Skin of body (tissue), 2 donors: Measurements from ENCODE around the gene SPATA20. TPM values are rescaled to one million over a fixed set of nuclear protein-coding genes. Genes with fewer than 3 reads are reported as not detected.

Source experiments
- DNase-seq: peaks from one replicate; lab custom pipeline; 2025; lab: John Stamatoyannopoulos, UW
- total RNA-seq: library from RNA; depleted of rRNA; stranded (reverse); fragments of >200 nt; gene quantifications from one replicate; pipeline ENCODE4 v1.2.3, GENCODE V29; 2014

SPATA20 gene
- total RNA-seq, 1 donor from 2014 or later = 19.3 TPM

DNA sequence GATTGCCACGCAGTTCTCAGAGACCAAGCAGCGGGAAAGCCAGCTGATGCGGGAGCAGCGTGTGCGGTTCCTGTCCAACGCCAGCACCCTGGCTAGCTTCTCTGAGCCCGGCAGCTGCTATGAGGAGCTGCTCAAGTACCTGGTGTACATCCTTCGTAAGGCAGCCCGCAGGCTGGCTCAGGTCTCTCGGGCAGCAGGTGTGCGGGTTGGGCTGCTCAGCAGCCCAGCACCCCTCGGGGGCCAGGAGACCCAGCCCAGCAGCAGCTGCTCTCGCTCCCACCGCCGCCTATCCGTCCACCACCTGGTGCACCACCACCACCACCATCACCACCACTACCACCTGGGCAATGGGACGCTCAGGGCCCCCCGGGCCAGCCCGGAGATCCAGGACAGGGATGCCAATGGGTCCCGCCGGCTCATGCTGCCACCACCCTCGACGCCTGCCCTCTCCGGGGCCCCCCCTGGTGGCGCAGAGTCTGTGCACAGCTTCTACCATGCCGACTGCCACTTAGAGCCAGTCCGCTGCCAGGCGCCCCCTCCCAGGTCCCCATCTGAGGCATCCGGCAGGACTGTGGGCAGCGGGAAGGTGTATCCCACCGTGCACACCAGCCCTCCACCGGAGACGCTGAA lies 28.7 kb downstream of the SPATA20 start:
- no peak for DNase-seq

DNA sequence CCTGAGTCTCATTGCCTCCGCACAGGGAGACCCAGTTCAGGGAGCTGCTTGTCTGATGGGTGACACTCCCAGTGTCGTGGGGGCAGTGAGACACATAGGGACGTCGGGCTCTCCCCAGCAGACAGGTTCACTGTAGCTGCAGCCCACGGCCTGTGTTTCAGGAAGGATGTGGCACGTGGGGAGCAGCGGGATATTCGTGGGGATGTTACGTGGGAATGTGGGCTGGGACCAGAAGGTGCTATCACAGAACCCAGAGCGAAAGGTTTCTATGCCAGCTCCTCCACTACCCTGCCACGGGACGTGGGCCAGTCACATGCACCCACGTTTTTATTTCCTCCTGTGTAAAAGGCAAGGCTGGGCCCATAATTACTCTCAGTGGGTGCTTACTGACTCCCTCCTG lies 29.9 kb downstream of the SPATA20 start:
- DNase-seq = no peak

GRCh38 chr17:50577451-50577954 lies 30.5 kb downstream of the SPATA20 start:
- no peak for DNase-seq

GRCh38 chr17:50578173-50578572 lies 31.2 kb downstream of the SPATA20 start:
- DNase-seq = no peak

GRCh38 chr17:50579399-50579798 lies 32.4 kb downstream of the SPATA20 start:
- DNase-seq = no peak

- no peak for DNase-seq
Observed at GRCh38 chr17:50580646-50581045, 33.7 kb downstream of the SPATA20 start.

- no peak for DNase-seq
Observed at GRCh38 chr17:50581316-50581715, 34.3 kb downstream of the SPATA20 start.

- no peak for DNase-seq
Observed at GRCh38 chr17:50582741-50583140, 35.8 kb downstream of the SPATA20 start.

- DNase-seq = no peak
Observed at GRCh38 chr17:50583641-50584040, 36.7 kb downstream of the SPATA20 start.

- no peak for DNase-seq
Observed at GRCh38 chr17:50584116-50584515, 37.1 kb downstream of the SPATA20 start.

- DNase-seq = no peak
Observed at GRCh38 chr17:50584749-50585148, 37.8 kb downstream of the SPATA20 start.

DNA sequence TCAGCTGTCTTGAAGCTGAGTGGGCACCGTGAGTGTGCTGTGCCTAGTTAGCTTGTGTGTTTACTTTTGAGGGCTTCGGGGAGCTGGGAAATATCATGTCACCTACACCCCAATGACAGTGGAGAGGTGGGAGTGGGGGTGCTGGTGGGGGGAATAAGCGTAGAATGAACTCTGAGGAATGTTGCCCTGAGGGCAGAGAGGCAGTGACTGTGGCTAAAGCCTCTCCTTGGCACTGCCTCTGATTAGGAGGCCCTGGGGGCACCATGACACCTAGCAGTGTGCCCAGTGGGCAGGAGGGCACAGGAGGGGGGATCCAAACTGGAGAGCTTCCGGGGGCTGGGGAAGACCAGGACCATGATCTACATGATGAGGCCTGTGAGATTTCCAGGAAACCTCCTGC lies 38.4 kb downstream of the SPATA20 start:
- DNase-seq = no peak

- no peak for DNase-seq
Observed at GRCh38 chr17:50585891-50586290, 38.9 kb downstream of the SPATA20 start.

DNA sequence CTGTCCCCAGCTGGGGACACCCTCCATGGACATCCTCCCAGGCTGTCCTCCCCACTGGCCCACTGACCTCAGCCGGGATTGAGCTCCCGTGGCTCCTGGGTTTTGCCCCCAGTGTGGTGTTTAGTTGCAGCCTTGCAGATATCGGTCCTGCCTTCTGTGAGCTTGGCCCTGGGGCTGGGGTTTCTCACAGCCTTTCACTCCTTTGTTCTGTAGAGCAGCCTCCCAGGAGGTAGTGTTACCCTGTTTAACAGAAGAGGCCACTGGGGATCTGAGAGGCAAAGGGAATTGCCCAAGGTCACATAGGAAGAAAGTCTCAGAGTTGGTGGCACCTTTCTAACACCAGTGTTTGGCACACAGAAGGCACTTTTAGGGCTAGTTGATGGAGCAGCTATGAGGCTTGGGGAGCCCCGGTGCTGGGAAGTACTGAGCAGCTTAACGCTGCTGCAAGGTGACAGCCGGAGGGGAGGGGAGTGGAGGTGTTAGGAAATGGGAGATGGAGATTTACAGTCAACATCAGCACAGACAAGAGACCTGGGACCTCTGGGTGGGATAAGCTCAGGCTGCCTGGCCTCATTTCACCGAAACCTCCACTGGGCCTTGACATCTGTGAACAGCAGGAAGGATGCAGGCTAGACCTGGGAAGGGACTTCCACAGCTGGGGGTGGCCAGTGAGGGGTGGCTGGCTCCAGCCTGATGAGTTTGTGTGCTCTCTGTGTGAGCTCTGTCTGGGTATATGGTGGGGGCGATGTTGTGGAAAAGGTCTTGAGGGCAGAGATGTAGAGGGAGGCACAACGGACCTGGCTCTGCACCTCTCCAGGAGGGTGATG lies 39.7 kb downstream of the SPATA20 start:
- DNase-seq = no peak

GRCh38 chr17:50587571-50587970 lies 40.6 kb downstream of the SPATA20 start:
- DNase-seq = no peak

- no peak for DNase-seq
Observed at GRCh38 chr17:50588391-50589049, 41.5 kb downstream of the SPATA20 start.

DNA sequence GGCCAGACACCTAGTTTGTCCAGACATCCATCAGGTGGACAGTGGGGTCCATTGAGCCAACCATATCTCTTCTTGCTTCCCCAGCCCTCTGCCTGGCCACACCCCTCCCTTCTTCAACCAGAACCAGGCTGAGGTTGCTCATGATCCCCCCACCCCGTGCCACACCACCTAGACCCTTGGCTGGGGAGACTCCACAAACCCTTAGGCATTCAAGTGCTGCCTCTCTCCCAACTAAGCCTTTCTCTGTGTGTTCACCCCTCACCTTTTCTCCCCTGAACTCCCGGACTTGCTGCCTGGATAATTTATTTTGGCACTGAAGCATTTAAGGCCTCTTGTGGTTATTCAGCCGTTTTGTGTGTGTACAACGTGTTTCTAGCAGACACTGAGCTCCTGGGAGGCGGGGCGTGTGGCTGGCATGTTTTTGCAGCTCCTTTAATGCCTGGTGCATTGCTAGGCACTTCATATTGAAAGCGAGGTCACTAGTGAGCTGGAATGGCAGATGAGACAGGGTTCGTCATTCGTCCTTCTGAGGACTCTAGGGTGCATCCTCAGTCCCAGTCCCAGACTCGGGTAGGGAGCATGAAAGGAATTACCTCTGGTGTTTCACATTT lies 42.2 kb downstream of the SPATA20 start:
- DNase-seq = no peak

- no peak for DNase-seq
Observed at GRCh38 chr17:50590946-50591737, 44.2 kb downstream of the SPATA20 start.

DNA sequence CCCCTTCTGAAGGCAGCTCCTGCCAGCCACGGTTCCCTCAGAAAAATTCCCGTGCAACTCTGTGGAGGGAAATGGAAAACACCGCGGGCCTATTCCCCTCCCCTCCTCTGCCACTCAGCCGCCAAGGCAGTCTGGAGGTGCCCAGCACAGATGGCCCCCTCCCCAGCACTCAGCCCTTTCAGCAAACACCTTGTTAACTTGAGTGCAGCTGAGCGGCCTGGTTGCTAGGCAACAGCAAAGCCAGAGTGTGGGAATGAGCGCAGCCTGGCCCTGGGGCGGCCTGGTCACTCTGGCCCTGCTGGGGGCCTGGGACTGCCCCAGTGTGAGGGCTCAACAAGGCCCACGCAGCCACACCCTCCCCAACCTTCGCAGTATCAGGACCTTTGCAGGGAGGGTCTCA lies 46.3 kb downstream of the SPATA20 start:
- no peak for DNase-seq

- no peak for DNase-seq
Observed at GRCh38 chr17:50594128-50594823, 47.3 kb downstream of the SPATA20 start.
